ENCODE results near the gene WDR47.
"Not testable (repeated sequence)": the region's sequence is repeated elsewhere in the genome, so short reads cannot be mapped to it uniquely, and the experiment has no call there.

Gene WDR47

GRCh38 chr1:108961752-108962486 lies 80.0 kb downstream of the WDR47 start:
- no peak for DNase-seq

- no peak for DNase-seq
These were observed 80.7 kb downstream of the WDR47 start for GRCh38 chr1:108961198-108961597.

- DNase-seq, result no peak
These were observed 81.2 kb downstream of the WDR47 start for GRCh38 chr1:108960719-108961118.

GRCh38 chr1:108957888-108958287 lies 84.0 kb downstream of the WDR47 start:
- DNase-seq, result no peak

- no peak for DNase-seq
These were observed 86.0 kb downstream of the WDR47 start for GRCh38 chr1:108955881-108956280.

GRCh38 chr1:108955111-108955510 lies 86.8 kb downstream of the WDR47 start:
- no peak for DNase-seq

GRCh38 chr1:108953452-108953851 lies 88.5 kb downstream of the WDR47 start:
- no peak for DNase-seq

GRCh38 chr1:108951242-108951641 lies 90.7 kb downstream of the WDR47 start:
- DNase-seq, result no peak

- DNase-seq, result no peak
These were observed 92.9 kb downstream of the WDR47 start for GRCh38 chr1:108949044-108949443.

GRCh38 chr1:108947871-108948525 lies 93.9 kb downstream of the WDR47 start:
- no peak for DNase-seq

GRCh38 chr1:108936170-108936569 lies 105.7 kb downstream of the WDR47 start:
- no peak for DNase-seq

- DNase-seq, result no peak
These were observed 108.0 kb downstream of the WDR47 start for GRCh38 chr1:108933944-108934343.

GRCh38 chr1:108927565-108927964 lies 114.3 kb downstream of the WDR47 start:
- DNase-seq, result not testable (repeated sequence)

GRCh38 chr1:108925920-108926319 lies 116.0 kb downstream of the WDR47 start:
- no peak for DNase-seq
